Measurements from ENCODE around the gene LBR.

LBR gene

DNA sequence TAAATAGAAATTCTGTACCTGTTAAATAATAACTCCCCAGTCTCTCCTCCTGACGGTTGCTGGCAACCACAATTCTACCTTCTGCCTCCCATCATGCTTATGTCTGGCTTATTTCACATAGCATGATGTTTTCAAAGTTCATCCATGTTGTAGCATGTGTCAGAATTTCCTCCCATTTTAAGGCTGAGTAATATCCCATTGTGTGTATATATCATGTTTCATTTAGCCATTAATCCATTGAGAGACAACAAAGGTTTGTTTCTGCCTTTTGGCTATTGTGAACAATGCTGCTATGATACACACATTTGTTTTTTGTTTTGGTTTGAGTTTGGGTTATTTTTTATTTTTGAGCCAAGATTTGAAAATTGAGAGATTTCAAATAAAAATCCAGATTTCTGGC is 72.0 kb downstream of the LBR start:
- H3K27me3 ChIP-seq (ENCODE audit: insufficient read depth, low read length, poor library complexity, severe bottlenecking): no peaks in the 10 kb centered on the region
- H3K4me1 ChIP-seq (ENCODE audit: insufficient read depth, low read length, poor library complexity, severe bottlenecking): no peaks in the 10 kb centered on the region
- H3K79me2 ChIP-seq (ENCODE audit: insufficient read depth, low read length): no peaks in the 10 kb centered on the region
- no peak overlapping the region for H3K4me3 ChIP-seq (ENCODE audit: low read length, poor library complexity, severe bottlenecking)
- H4K20me1 ChIP-seq (ENCODE audit: insufficient read depth, low read length, poor library complexity, severe bottlenecking): no peaks in the 10 kb centered on the region
- no peak overlapping the region for H2AFZ ChIP-seq (ENCODE audit: low read length)
- H3F3A ChIP-seq (ENCODE audit: low read depth): no peaks in the 10 kb centered on the region
- H3K9me3 ChIP-seq (ENCODE audit: insufficient read depth, low read depth, low read length): no peaks in the 10 kb centered on the region
- H3K36me3 ChIP-seq (ENCODE audit: insufficient read depth, low read length): no peaks in the 10 kb centered on the region
- no peaks in the 10 kb centered on the region for H3K9me2 ChIP-seq (replicated peaks; ENCODE audit: low read depth, low read length)
- no peak overlapping the region for H3K9ac ChIP-seq (ENCODE audit: low read depth, low read length, poor library complexity, severe bottlenecking)
- TF ChIP-seq, protein P1, sequence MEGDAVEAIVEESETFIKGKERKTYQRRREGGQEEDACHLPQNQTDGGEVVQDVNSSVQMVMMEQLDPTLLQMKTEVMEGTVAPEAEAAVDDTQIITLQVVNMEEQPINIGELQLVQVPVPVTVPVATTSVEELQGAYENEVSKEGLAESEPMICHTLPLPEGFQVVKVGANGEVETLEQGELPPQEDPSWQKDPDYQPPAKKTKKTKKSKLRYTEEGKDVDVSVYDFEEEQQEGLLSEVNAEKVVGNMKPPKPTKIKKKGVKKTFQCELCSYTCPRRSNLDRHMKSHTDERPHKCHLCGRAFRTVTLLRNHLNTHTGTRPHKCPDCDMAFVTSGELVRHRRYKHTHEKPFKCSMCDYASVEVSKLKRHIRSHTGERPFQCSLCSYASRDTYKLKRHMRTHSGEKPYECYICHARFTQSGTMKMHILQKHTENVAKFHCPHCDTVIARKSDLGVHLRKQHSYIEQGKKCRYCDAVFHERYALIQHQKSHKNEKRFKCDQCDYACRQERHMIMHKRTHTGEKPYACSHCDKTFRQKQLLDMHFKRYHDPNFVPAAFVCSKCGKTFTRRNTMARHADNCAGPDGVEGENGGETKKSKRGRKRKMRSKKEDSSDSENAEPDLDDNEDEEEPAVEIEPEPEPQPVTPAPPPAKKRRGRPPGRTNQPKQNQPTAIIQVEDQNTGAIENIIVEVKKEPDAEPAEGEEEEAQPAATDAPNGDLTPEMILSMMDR (conservative IDR thresholded peaks at IDR 0.05; ENCODE audit: low read length): no peak
- no peak for TF ChIP-seq EZH2phosphoT487 (IDR thresholded peaks at IDR 0.05; ENCODE audit: borderline replicate concordance)
- H3K4me2 ChIP-seq (ENCODE audit: low read depth, low read length, poor library complexity, severe bottlenecking): no peak overlapping the region

DNA sequence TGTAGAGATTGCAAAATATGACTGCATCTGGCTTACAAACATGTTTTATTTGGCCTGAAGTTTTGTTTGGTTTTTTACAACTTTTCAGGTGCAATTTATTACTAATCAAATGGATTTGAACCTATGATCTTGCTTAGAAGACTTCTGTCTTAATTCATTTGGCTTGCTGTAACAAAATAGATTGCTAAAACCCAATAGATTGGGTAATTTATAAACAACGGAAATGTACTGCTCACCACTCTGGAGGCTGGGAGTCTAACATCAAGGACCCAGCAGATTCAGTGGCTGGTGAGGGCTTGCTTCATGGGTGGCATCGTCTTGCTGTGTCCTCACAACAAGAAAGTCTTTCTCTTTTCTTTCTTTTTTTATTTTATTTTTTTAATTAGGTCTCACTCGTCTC is 72.9 kb downstream of the LBR start:
- TF ChIP-seq, protein P1 (conservative IDR thresholded peaks at IDR 0.05; ENCODE audit: low read length): no peak
- no peak for TF ChIP-seq EZH2phosphoT487 (IDR thresholded peaks at IDR 0.05; ENCODE audit: borderline replicate concordance)
- H3K4me2 ChIP-seq (ENCODE audit: low read depth, low read length, poor library complexity, severe bottlenecking): no peak overlapping the region
- H3K36me3 ChIP-seq (ENCODE audit: insufficient read depth, low read length): no peaks in the 10 kb centered on the region
- H3K79me2 ChIP-seq (ENCODE audit: insufficient read depth, low read length): no peaks in the 10 kb centered on the region
- no peak overlapping the region for H2AFZ ChIP-seq (ENCODE audit: low read length)
- H4K20me1 ChIP-seq (ENCODE audit: insufficient read depth, low read length, poor library complexity, severe bottlenecking): no peaks in the 10 kb centered on the region
- no peak overlapping the region for H3K9ac ChIP-seq (ENCODE audit: low read depth, low read length, poor library complexity, severe bottlenecking)
- no peaks in the 10 kb centered on the region for H3K27me3 ChIP-seq (ENCODE audit: insufficient read depth, low read length, poor library complexity, severe bottlenecking)
- no peaks in the 10 kb centered on the region for H3K9me3 ChIP-seq (ENCODE audit: insufficient read depth, low read depth, low read length)
- H3F3A ChIP-seq (ENCODE audit: low read depth): no peaks in the 10 kb centered on the region
- H3K4me3 ChIP-seq (ENCODE audit: low read length, poor library complexity, severe bottlenecking): no peak overlapping the region
- H3K9me2 ChIP-seq (replicated peaks; ENCODE audit: low read depth, low read length): no peaks in the 10 kb centered on the region
- no peaks in the 10 kb centered on the region for H3K4me1 ChIP-seq (ENCODE audit: insufficient read depth, low read length, poor library complexity, severe bottlenecking)
